Mesenteric fat pad (tissue), 1 donor: ENCODE measurements around the gene GRID1. TPM values are rescaled to one million over a fixed set of nuclear protein-coding genes. Genes with fewer than 3 reads are reported as not detected.
A peak's percentile ranks its signal among the peaks of the same experiment; 100 is the strongest.

Experiments used
- DNase-seq: peaks from one replicate; pipeline ENCODE4 v3.0.0-alpha.2; 2020; ENCODE audit warnings: low spot score
- total RNA-seq: library from RNA; stranded (reverse); fragmentation: NEBNext Ultra II Directional; extraction: Animal tissue kit (Norgen Biotek cat#: 25700); gene quantifications from one replicate; pipeline ENCODE4 v1.2.1, GENCODE V29; 2021
- donor health status: DM: yes; HTN: yes; CAD: no.

Gene GRID1
- total RNA-seq, 1 donor from 2014 or later: 2.1 TPM

DNA sequence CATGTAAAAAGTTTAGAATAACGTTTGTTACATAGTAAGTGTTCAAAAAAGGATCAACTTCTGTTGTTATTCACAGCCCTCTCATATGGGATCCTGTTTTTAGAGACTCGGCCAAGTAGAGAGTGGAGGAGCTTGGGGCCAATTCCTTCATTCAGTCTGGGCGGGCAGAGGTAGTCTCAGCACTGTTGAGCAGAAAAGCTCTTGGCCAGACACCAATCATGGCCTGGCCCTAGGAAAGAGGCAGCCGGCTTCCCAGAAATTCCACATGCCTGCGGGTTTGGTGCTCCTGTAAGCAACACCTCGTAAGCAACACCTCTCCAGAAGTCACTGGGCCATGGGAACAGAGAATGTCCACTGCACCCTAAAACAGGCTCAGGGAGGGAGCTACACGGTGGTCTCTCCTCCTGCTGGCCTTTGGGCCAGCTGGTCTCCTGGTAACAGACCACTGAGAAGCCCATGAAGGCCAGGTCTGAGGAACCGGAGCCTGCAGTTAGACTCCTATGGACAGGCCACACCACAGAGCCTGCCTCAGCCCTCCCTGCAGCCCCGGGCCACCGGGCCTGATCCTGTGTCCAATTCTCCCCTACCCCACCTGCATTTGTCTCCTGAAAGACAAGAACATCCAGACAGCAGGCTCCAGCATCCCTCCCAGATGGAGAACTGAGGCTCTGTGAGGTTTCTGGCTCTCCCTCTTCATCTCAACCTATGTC lies 149.1 kb downstream of the GRID1 start:
- no peak for DNase-seq

DNA sequence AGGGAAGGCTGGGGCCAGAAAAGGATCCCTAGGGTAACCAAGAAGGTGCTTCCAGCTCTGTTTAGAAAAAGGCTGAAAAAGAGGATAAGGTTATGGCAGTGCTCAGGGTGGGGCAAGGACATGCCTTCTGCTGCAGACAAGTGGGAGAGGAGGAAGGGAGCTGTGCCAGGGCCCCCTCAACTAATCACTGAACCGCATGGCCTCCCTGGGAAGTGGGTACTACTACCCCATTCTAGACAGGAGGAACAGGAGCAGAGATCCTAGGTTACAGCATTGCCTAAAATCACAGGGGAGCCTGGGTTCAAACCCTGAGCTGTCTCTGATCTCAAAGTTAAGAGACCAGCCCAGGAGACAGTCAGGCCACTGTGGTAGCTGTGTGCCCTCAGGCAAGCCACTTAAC lies 149.7 kb downstream of the GRID1 start:
- DNase-seq: no peak

DNA sequence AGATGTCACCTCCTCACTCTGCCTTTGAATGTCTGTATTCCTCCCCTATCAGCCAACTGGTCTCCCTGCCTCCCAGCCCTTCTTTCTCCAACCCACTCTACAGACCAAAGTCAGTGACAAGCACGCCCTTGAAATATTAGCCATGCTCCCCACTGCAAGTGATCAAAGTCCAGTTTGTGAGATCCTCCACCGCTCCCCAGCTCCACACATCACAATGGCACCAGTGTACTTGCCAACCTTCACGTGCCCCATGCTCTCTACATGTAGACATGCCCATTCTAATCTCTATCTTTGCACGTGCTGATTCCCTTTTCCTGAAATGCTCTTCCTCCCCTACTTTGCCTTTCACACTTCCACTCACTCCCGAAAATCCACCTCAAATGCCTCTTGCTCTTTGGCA lies 150.9 kb downstream of the GRID1 start:
- no peak for DNase-seq

DNA sequence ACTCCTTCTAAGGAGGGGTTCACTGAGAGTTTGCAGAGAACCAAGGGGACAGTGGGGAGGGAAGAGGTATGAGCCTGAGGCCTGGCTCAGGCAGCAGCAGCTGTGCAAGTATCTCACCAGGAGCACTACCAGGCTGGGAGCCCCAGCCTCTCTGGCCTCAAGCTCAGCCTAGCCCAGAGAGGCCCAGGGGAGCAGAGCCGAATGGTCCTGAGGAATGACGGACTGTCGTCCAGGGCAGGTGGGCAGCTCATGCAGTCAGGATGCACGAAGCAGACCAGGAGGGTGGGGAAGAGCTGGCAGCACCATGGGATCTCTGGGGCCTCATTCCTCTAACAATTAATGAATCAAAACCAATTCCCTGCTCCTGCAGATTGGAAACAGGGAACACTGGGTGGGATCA lies 151.5 kb downstream of the GRID1 start:
- DNase-seq: no peak

DNA sequence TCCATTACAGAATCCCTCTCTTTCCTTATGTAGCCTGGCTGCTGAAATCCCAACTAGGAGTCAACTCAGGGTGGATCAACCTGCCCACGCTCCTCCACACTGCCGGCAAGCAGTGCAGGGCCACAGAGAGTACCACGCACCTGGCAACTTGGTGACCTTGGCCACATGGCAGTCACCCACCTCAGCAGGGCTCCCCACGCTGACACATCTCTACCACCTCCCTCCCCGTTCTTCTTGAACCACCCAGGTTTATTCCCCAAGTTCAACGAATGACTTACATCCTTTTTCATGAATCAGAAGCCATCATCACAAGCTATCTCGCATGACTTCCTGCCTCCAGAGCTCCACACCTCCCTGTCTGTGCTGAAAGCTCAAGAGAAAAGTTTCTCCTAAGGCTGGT lies 153.4 kb downstream of the GRID1 start:
- DNase-seq: no peak

DNA sequence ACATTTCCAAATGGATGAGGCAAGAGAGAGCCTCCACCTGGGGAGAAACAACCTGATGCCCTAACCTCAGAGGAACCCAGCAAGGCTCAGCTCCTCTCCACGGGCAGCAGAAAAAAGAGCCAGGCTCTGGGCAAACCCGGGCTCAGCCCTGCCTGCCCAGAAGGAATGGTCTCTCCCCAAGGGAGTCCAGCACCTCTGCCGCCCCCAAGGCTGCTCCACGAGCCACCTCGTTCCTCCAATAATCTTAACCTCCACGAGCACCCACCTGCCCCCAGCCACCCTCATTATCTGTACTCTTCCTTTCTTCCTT lies 154.2 kb downstream of the GRID1 start:
- no peak for DNase-seq

DNA sequence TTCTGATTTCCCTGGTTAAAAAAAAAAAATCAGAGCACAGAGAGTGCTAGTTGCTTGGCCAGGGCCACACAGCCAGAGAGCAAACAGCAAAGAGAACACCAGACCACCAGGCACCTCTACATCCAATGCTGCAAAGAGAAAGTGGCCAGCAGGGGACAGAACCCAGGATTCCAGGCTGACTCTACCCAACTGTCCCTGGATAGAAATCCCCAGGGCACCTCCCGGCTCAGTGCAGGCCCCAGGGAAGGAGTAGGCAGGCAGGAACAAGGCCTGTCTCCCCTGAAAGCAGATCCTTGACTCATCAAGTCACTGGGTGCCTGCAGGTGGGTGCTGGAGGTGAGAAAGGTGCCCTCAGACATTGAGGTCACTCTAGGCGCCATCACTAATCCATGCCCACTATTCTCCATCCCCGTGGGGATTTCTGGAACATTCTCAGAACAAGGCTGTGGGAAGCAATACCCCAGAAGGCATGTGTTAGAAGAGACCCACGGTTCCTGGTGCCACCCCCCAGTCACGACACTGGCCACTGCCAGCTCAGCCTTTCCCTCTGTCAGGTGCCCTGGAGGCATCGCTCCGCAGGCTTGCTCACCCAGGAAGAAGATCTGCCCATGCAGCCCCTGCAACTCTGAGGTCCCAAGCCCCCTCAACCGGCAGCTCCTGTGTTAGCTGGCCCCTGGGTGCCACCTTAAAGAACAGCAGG lies 154.8 kb downstream of the GRID1 start:
- DNase-seq: no peak

DNA sequence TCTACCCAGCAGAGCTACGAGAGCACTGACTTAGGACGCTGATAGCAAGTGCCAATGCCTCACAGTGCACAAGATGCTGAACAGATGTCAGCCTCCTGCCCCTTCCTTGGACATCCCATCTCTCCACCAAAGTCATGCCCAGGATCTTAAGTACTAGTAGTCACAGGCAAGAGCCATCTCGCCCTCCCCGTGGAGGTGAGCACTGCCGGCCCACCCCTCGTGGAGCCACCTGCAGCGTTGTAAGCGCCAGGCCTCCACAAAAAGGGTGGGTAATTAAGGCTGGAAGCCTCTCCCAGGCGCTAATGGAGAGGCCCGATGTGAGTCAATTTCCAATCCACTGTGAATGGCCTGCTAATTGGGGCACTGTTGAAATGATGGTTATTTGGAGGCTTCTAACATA lies 156.2 kb downstream of the GRID1 start:
- no peak for DNase-seq

DNA sequence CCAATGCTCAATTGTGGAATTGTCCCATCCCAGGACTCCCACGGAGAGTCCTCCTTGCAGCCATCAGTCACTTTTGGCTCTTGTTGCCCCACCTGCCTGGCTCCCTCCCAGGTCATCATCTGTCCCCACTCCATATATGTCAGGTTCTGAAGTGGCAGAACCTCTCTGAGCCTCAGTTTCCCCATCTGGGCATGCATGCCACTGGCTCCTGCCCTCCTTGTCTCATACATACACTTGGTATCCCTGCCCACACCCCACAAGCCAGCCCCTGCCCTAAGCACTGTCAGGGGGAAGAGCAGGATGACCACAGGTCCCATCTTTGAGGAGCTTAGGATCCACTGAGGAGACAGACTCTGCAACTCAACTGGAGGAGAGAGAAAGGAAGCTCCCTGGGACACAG lies 156.9 kb downstream of the GRID1 start:
- DNase-seq: no peak

DNA sequence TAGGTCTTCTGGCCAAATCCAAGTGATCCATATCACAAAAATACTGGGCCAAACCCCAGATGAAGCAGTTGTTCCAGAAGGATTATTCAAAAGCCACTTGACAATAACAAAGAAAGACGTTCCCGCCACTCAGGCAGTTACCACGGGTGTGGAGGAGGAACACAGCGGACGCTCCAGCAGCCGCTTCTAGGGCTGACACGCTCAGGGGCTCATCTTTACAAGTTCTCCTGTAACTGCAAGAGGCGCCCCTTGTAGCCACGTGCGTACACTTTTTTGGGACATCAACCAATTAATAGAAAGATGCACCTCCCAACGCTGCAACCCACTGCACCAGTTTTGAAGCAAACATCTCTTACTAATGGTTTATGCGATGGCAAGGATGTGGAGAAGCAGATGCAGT lies 159.4 kb downstream of the GRID1 start:
- DNase-seq: no peak

DNA sequence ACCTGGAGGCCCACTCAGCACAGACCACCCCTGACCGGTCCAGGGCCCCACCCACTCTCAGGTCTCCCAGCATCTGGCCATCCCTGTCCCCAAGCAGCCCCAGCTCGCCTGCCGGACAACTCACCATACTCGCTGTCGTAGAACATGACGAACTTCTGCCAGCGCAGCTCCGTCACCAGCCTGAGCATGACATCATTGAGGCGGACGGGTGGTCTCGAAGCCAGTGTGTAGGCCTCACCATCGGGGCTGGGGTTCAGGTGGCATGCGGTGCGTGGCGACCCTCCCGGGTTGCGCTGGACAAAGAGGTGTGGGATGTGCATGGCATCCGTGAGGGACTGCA lies 160.4 kb downstream of the GRID1 start:
- no peak for DNase-seq

DNA sequence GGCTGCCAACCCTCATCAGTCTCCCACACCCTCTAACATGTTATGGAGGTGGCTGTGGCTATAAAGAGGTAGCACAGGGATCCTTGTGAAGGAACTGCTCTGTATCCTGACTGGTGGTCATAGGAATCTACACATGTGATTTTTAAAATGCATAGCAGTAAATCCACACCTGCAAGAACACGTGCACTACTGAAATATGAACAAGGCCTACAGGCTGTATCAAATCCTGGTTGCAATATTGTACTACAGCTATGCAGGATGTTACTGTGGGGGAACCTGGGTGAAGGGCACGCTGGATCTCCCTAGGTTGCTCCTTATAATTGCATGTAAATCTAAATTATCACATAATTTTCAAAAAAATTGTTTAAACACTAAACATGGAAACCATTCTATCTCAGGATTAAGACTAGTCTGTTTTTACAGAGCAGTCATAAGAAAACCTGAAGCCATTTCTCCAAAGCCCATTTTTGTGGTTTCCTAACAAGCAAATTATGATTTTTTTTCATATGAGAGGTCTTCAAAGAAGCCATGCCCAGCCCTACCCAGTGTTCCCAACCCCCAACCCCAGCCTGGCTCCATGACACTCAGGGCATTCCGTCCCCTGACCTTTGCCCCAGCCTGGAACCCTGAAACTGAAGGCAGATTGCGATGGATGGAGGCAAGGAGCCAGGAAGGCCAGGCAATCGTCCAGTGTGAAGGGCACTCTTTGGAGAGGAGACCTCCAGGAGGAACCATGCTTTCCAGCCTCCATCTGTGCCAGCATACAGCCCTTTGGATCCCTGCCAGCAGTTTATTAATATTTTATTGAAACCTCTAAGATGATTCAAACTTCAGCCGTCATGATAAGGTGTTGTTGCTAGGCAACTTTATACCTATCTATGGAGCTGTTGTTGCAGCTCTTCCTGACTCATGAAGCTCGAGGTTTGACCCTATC lies 161.0 kb downstream of the GRID1 start:
- no peak for DNase-seq

DNA sequence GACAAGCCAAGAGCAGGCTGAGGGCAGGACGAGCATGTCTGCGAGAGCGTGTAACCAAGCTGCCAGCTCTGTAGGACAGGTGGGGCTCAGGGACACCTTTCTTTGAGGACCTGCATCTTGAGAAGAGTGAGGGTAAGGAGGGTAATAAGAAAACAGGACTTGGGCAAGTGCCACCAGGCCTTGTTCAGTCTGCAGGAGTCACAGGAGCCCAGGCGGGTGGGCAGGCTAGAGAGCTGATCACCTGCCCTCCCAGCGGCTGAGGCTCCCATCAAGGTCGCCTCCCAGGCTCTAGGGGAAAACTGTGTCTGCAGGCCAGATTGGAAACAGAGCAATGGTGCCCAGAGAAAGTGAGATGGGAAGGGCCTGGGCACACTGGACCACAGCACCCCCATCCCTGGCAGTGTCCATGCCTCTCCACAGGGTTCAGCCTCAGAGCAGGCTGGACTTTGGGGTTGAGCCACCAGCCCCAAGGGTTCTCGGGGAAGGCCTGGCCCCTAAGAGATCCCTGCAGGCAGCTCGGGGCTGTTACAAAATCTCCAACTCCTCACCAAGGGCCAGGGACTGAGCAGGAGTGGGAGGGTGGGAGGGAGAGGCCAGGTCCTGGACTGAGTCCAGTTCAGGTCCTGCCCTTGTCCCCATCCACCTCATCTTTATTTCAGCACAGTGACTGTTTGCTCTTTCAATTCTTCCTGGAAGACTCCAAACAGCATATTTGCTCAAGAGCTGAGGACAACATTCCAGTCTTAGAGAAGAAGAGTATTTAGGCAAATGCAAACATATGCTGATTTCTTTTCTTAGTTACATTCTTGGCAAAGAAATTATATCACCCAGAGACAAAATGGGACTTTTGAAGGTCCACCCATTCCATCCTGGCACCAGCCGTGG lies 161.9 kb downstream of the GRID1 start:
- no peak for DNase-seq

DNA sequence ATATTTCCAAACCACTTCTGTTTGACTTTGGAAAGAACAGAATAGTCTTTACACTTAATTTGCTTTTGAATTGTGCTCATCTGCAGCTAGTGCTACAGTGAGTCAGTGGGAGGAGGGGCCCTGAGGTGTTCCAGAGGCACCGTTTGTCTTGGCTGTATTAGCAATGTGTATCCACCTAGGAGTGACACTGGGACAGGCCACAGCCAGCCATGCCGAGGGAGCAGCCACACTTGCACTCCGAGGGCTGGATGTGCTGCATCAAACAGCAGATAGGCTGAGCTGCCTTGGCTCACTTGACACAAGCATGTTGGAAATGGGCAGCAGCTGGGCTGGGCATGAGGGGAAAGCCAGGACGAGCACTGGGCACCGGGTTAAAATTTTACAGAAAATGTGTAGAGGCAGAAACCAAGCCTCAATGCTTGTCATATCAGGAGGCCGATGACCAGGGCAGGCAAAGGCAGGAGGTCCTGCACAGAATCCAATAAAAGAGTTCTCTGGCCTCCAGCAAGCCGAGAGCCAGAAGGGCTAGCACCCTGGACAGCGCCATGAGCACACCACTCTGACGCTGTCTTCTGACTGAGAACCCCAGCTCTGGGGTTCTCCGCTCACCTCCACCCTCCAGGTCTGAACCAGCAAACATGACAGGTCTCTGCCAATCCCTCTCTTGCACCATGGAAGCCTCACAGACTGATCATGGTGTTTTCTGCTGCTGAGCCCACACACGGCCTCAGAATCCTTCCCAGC lies 163.3 kb downstream of the GRID1 start:
- no peak for DNase-seq

DNA sequence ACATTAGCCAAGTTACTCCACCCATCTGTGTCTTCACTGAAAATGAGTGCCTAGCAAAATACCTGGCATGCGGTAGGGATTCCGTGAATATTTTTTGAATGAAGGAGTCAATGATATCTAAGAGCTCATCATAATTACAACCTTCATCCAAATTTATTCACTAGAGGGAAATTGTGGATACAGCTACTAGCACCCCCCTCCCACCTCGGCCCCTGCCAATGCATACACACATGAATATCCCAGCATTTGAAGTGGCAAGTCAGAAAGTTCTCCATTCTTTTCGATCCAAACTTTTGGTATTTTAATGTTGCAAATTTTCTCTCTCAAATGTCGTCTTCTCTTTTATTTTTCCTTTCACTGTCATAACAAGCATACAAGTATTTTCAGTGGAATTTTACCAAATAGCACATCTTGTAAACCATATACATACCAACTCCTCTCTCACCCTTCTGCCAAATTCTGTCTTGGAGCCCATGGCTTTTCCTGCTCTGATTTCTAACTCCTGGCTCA lies 164.3 kb downstream of the GRID1 start:
- peak; percentile 73 for DNase-seq

DNA sequence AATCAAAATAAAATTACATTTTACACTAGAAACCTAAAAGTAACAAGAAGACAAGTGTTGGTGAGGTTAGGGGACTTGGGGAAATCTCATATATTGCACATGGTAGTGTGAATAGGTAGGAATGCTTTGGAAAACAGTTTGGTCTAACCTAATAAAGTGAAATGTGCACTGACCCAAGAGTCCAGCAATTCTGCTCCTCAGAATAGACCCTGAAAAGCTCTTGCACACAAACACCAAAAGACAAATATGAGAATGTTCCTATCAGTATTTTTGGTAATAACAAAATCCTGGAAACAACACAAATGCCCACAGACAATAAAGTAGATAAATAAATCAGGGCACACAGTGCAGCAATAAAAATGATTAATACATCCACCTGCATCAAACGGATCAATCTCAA lies 165.7 kb downstream of the GRID1 start:
- no peak for DNase-seq

DNA sequence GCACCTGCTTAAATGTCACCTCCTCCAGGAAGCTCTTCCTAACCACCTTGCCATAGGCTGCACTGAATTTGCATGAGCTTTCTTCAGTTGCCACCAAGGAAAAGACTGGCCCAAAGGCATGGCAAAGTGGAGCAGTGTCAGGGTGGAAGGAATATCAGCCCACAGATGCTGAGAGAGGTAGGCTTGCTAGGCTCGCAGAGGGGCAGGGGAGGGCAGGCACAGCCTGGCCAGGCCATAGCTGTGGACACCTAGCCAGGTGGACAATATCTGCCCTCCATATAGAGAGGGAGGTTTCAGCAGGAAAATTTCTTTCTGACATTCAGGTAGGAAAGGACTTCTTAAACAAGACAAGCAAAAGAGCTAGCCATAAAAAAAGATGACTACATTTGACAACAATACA lies 166.3 kb downstream of the GRID1 start:
- DNase-seq: peak; percentile 37

DNA sequence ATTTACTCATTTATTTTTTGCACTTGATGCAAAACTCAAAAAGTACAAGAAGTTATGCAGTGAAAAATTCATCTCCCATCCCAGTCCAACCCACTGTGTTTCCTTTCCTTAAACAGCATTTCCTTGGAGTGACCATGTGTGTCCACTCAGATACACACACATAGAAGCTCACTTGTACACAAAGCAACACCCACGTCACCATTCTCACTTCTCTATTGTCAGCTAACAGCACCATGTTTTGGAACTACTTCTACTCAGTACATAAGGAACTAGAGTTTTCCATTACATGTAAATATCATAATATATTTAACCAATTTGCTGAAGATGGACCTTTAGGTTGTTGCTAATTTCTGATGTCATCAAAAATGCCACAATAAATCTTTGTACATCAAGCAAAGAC lies 167.6 kb downstream of the GRID1 start:
- no peak for DNase-seq

DNA sequence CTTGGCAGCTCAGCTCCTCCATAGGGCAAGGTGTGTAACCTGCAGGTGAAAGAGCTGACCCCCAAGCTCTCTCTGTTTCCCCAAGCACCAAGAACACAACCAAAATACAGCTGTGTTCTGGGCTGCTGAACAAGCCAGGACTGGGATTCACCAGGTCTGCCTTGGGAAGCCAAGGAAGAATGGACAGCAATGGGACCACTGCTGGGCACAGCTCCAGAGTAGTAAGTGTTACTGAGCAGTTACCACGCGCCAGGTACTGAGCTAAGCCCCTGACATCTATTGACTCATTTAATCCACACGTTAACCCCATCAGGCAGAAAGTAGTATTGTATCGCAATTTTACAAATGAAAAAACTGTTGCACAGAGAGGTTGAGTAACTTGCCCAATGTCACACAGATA lies 168.3 kb downstream of the GRID1 start:
- DNase-seq: peak; percentile 51

DNA sequence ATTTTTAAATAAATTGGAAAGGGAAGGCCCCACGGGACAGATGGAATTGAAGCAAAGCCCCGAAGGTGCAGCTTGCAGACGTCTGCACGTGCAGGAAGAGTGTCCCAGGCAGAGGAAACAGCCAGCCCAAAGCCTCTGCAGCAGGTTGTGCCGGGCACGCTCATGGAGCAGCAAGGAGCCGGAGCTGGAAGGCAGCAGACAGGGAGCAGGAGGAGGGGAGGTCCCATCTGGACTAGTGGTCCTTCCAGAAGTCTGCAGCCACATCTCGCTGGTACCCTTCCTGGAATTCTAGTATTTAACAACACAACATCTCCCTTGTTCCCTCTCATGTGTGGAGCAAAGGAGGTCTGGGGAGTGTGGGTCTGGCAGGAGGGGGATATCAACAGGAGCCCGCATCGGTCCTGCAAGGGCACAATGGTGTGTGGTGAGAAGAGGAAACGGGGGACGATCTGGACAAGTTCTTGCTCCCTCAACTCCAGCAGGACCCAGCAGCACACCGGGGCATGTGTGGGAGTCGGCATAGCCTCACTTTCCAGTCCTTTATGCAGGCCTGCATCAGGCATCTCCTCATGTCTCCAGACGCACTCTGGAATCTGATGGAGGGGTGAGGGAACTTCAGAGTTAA lies 169.3 kb downstream of the GRID1 start:
- peak; percentile 51 for DNase-seq
